H1 (cell line): ENCODE data around the gene LIFR. TPM values are rescaled to one million over a fixed set of nuclear protein-coding genes. Genes with fewer than 3 reads are reported as not detected.

Experiments
- CTCF ChIA-PET: fragments of 300-600 bp; sonication (Branson Sonifier 250); formaldehyde crosslinking; loops from one replicate; lab custom pipeline; 2021; ENCODE audit not compliant: partially characterized antibody; lab: Charles Lee
- POLR2A ChIA-PET: fragments of 300-600 bp; sonication (Branson Sonifier 250); formaldehyde crosslinking; loops from one replicate; lab custom pipeline; 2021; ENCODE audit warnings: inconsistent platforms; ENCODE audit not compliant: partially characterized antibody; lab: Charles Lee
- DNase-seq, 2 experiments: peaks; one replicate each; pipeline versions ENCODE4 v3.0.0 to v3.0.0-alpha.2; 2010 to 2022; ENCODE audit warnings: low spot score in 2 of 2, low read depth in 1 of 2, mixed read lengths in 1 of 2
- FAIRE-seq: peaks from 2 replicates; lab custom pipeline; 2011; peaks lifted over from hg19 to GRCh38; lab: Jason Lieb, UNC
- H2AFZ ChIP-seq: 2 replicates; pipeline ENCODE4 v1.8.1; 2012; ENCODE audit warnings: low read length, inconsistent platforms
- H2AK5ac ChIP-seq: 2 replicates; pipeline ENCODE4 v1.6.1; 2013; ENCODE audit warnings: low read depth, low read length
- H2BK120ac ChIP-seq: replicated peaks from 2 replicates; pipeline ENCODE3; 2013; ENCODE audit warnings: low read depth, low read length, inconsistent platforms
- H2BK12ac ChIP-seq: 2 replicates; pipeline ENCODE4 v1.6.1; 2013; ENCODE audit warnings: low read depth, low read length
- H2BK15ac ChIP-seq: 2 replicates; pipeline ENCODE4 v1.6.1; 2013; ENCODE audit warnings: low read length
- H2BK20ac ChIP-seq: 2 replicates; pipeline ENCODE4 v1.6.1; 2013; ENCODE audit warnings: low read length
- H2BK5ac ChIP-seq: 2 replicates; pipeline ENCODE4 v1.6.1; 2013; ENCODE audit warnings: low read depth, low read length
- H3K14ac ChIP-seq: 2 replicates; pipeline ENCODE4 v1.6.1; 2013; ENCODE audit warnings: inconsistent platforms; ENCODE audit not compliant: insufficient read length
- H3K18ac ChIP-seq: 2 replicates; pipeline ENCODE4 v1.6.1; 2013; ENCODE audit warnings: low read length; ENCODE audit errors: extremely low read depth
- H3K23ac ChIP-seq: 2 replicates; pipeline ENCODE4 v1.6.1; 2013; ENCODE audit warnings: inconsistent platforms; ENCODE audit not compliant: insufficient read length
- H3K23me2 ChIP-seq: 2 replicates; pipeline ENCODE4 v1.6.1; 2013; ENCODE audit warnings: low read depth, low read length
- H3K27ac ChIP-seq: 2 replicates; pipeline ENCODE4 v1.6.1; 2011; ENCODE audit warnings: low read depth, low read length, inconsistent platforms
- H3K27me3 ChIP-seq, 4 experiments: replicated peaks in 1 of 4; 1 replicate in 1 of 4; 2 replicates in 3 of 4; pipeline versions ENCODE4 v1.6.1 to v1.8.1; 2011 to 2013; ENCODE audit warnings: low read length in 3 of 4, mild to moderate bottlenecking in 3 of 4, inconsistent platforms in 2 of 4, mixed read lengths in 2 of 4, moderate library complexity in 1 of 4; ENCODE audit not compliant: control insufficient read depth in 3 of 4, insufficient read depth in 3 of 4; ENCODE audit errors: extremely low read depth in 1 of 4
- H3K36me3 ChIP-seq, 4 experiments: 2 replicates each; pipeline versions ENCODE4 v1.6.1 to v1.8.1; 2011 to 2013; ENCODE audit warnings: mild to moderate bottlenecking in 4 of 4, low read length in 3 of 4, moderate library complexity in 2 of 4, control low read depth in 1 of 4, inconsistent platforms in 1 of 4; ENCODE audit not compliant: insufficient read depth in 4 of 4, control insufficient read depth in 2 of 4
- H3K4ac ChIP-seq: replicated peaks from 2 replicates; pipeline ENCODE3; 2013; ENCODE audit warnings: low read length, low read depth, mixed read lengths, inconsistent platforms; ENCODE audit not compliant: insufficient read length
- H3K4me1 ChIP-seq, 4 experiments: replicated peaks in 1 of 4; 1 replicate in 1 of 4; 2 replicates in 3 of 4; pipeline versions ENCODE4 v1.6.1 to v1.8.1; 2011 to 2013; ENCODE audit warnings: low read length in 3 of 4, inconsistent platforms in 2 of 4, mixed read lengths in 1 of 4; ENCODE audit not compliant: insufficient read depth in 4 of 4, control insufficient read depth in 3 of 4
- H3K4me2 ChIP-seq, 2 experiments: 2 replicates each; pipeline versions ENCODE4 v1.6.1 to v1.8.1; 2011 to 2013; ENCODE audit warnings: low read depth in 2 of 2, low read length in 2 of 2, control low read depth in 1 of 2, inconsistent platforms in 1 of 2, mild to moderate bottlenecking in 1 of 2; ENCODE audit not compliant: insufficient read depth in 1 of 2
- H3K4me3 ChIP-seq, 4 experiments: fragments of 200-600, 300-600 bp in 1 of 4; sonication (generic), shearing (Covaris generic), sonication (Bioruptor Twin) in 1 of 4; 2 replicates each; pipeline versions ENCODE4 v1.5.1 to v1.8.1; 2011 to 2016; ENCODE audit warnings: low read length in 4 of 4, low read depth in 3 of 4, control low read depth in 2 of 4, inconsistent platforms in 2 of 4, mild to moderate bottlenecking in 2 of 4, mixed read lengths in 1 of 4, moderate library complexity in 1 of 4; ENCODE audit not compliant: insufficient read depth in 2 of 4; ENCODE audit errors: extremely low read depth in 1 of 4
- H3K56ac ChIP-seq: replicated peaks from 2 replicates; pipeline ENCODE3; 2013; ENCODE audit warnings: low read depth, mild to moderate bottlenecking, mixed read lengths, low read length, inconsistent platforms; ENCODE audit not compliant: insufficient read length
- H3K79me1 ChIP-seq: 2 replicates; pipeline ENCODE4 v1.6.1; 2013; ENCODE audit warnings: low read depth, low read length, control low read depth
- H3K79me2 ChIP-seq, 2 experiments: 2 replicates each; pipeline versions ENCODE4 v1.6.1 to v1.8.1; 2012 to 2013; ENCODE audit warnings: low read length in 2 of 2, mild to moderate bottlenecking in 2 of 2, inconsistent platforms in 1 of 2; ENCODE audit not compliant: insufficient read depth in 2 of 2, control insufficient read depth in 1 of 2
- H3K9ac ChIP-seq, 4 experiments: replicated peaks in 1 of 4; 1 replicate in 1 of 4; 2 replicates in 3 of 4; pipeline versions ENCODE4 v1.6.1 to v1.8.1; 2011 to 2013; ENCODE audit warnings: low read depth in 3 of 4, low read length in 3 of 4, control low read depth in 2 of 4, mild to moderate bottlenecking in 2 of 4, moderate library complexity in 2 of 4, inconsistent platforms in 1 of 4; ENCODE audit errors: extremely low read depth in 1 of 4
- H3K9me3 ChIP-seq, 2 experiments: 2 replicates each; pipeline versions ENCODE4 v1.6.1 to v1.8.1; 2012 to 2013; ENCODE audit warnings: mild to moderate bottlenecking in 2 of 2, moderate library complexity in 2 of 2, control low read depth in 1 of 2, inconsistent platforms in 1 of 2, low read depth in 1 of 2, low read length in 1 of 2, mixed read lengths in 1 of 2; ENCODE audit not compliant: insufficient read depth in 2 of 2
- H4K20me1 ChIP-seq, 2 experiments: replicated peaks in 1 of 2; 2 replicates each; pipeline versions ENCODE3 to v1.8.1; 2011 to 2013; ENCODE audit warnings: inconsistent platforms in 2 of 2, low read length in 2 of 2, mild to moderate bottlenecking in 1 of 2; ENCODE audit not compliant: insufficient read depth in 2 of 2, control insufficient read depth in 1 of 2
- H4K5ac ChIP-seq: 2 replicates; pipeline ENCODE4 v1.6.1; 2013; ENCODE audit warnings: low read length, low read depth, mixed read lengths, inconsistent platforms; ENCODE audit not compliant: insufficient read length
- H4K8ac ChIP-seq: 2 replicates; pipeline ENCODE4 v1.8.0; 2013; ENCODE audit warnings: mild to moderate bottlenecking, moderate library complexity, low read length, inconsistent platforms; ENCODE audit not compliant: insufficient read depth; ENCODE audit errors: extremely low read depth
- H4K91ac ChIP-seq: replicated peaks from 2 replicates; pipeline ENCODE3; 2013; ENCODE audit warnings: low read length, mixed read lengths, inconsistent platforms; ENCODE audit not compliant: insufficient read length
- BCL11A ChIP-seq, 2 experiments: IDR thresholded peaks; one replicate each; pipeline ENCODE4 v1.6.1; 2011; ENCODE audit warnings: low read depth in 2 of 2, low read length in 2 of 2, mild to moderate bottlenecking in 2 of 2
- BRCA1 ChIP-seq: IDR thresholded peaks from 2 replicates; pipeline ENCODE4 v1.6.1; 2012; ENCODE audit warnings: low read depth, low read length, improper control_type of control experiment
- CBX5 ChIP-seq: fragments of 300-800, 300-1000 bp; sonication (generic); IDR thresholded peaks from 2 replicates; pipeline ENCODE4 v1.7.1; 2016; ENCODE audit warnings: antibody characterized with exemption, low read length, low read depth
- CHD2 ChIP-seq: IDR thresholded peaks from 2 replicates; pipeline ENCODE4 v1.6.1; 2012; ENCODE audit warnings: low read length, improper control_type of control experiment
- CTBP2 ChIP-seq: IDR thresholded peaks from 2 replicates; pipeline ENCODE4 v1.7.0; 2011; ENCODE audit warnings: borderline replicate concordance, mild to moderate bottlenecking, moderate library complexity, mixed read lengths, low read length; ENCODE audit not compliant: insufficient read depth, insufficient read length
- POLR2A ChIP-seq, 2 experiments: IDR thresholded peaks; 1 replicate in 1 of 2; 2 replicates in 1 of 2; pipeline ENCODE4 v1.6.1; 2011; ENCODE audit warnings: low read depth in 2 of 2, low read length in 2 of 2, mild to moderate bottlenecking in 2 of 2; ENCODE audit errors: control extremely low read depth in 1 of 2
- POLR2AphosphoS5 ChIP-seq: IDR thresholded peaks from 2 replicates; pipeline ENCODE4 v1.6.1; 2011; ENCODE audit warnings: low read depth, low read length
- POU5F1 ChIP-seq: IDR thresholded peaks from 2 replicates; pipeline ENCODE4 v1.6.1; 2011; ENCODE audit warnings: low read depth, mild to moderate bottlenecking, low read length, moderate library complexity
- SP4 ChIP-seq: IDR thresholded peaks from 2 replicates; pipeline ENCODE4 v1.6.1; 2012; ENCODE audit warnings: low read length, inconsistent platforms
- TAF1 ChIP-seq: IDR thresholded peaks from 2 replicates; pipeline ENCODE4 v1.6.1; 2011; ENCODE audit warnings: mild to moderate bottlenecking, low read depth, low read length
- TBP ChIP-seq: IDR thresholded peaks from 2 replicates; pipeline ENCODE4 v1.6.1; 2011; ENCODE audit warnings: low read depth, low read length, improper control_type of control experiment
- TCF12 ChIP-seq: IDR thresholded peaks from 2 replicates; pipeline ENCODE4 v1.6.1; 2011; ENCODE audit warnings: low read depth, mild to moderate bottlenecking, low read length
- ZNF274 ChIP-seq: IDR thresholded peaks from 2 replicates; pipeline ENCODE4 v1.7.0; 2012; ENCODE audit warnings: low read length, borderline replicate concordance; ENCODE audit errors: extremely low read depth
- WGBS, 2 experiments: shearing (Covaris generic) in 1 of 2; methylation state at CpG; one replicate each; pipeline versions ENCODE4 v1.1.6 to v1.1.7; 2013 to 2015; ENCODE audit warnings: low lambda C conversion rate in 2 of 2, mixed read lengths in 2 of 2, inconsistent platforms in 1 of 2, low coverage in 1 of 2, missing lambda C conversion rate in 1 of 2; ENCODE audit not compliant: insufficient replicate concordance in 2 of 2, insufficient coverage in 1 of 2, insufficient read length in 1 of 2; ENCODE audit errors: extremely low coverage in 1 of 2, missing lambda C conversion rate in 1 of 2; 5-methylcytosine and 5-hydroxymethylcytosine counted together
- polyA plus RNA-seq, 7 experiments: library from polyadenylated mRNA; depleted of rRNA in 3 of 7; stranded (reverse) in 5 of 7; unstranded in 2 of 7; fragments of >200 nt in 5 of 7; fragments of 200-250 nt in 2 of 7; gene quantifications; 1 replicate in 5 of 7; 2 replicates in 1 of 7; 4 replicates in 1 of 7; pipeline versions ENCODE4 v1.2.1 to v1.2.3, GENCODE V29; 2011 to 2013; ENCODE audit warnings: missing spikeins in 2 of 7, mixed read lengths in 2 of 7
- total RNA-seq: library from RNA; stranded (reverse); fragmentation: NEBNext Ultra II Directional; extraction: Animal tissue kit (Norgen Biotek cat#: 25700); gene quantifications from 2 replicates; pipeline ENCODE4 v1.2.1, GENCODE V29; 2021

Gene LIFR
- total and polyA plus RNA-seq, 2 of the 8 experiments (the other 6 are each of a cell fraction or from before 2014, with no cell fraction given) = 2.0 to 18.9 TPM

GRCh38 chr5:38576442-38576841, 20.0 kb upstream of the LIFR start:
- Histone ChIP-seq H3K4me2 (no peak overlapping the region), H3K4me3 (no peak overlapping the region), H3K4me1 (no peaks in the 10 kb centered on the region), H2AK5ac (no peak overlapping the region), H3K9ac (no peak overlapping the region), H3K36me3 (no peaks in the 10 kb centered on the region), H2BK15ac (no peak overlapping the region), H3K79me2 (no peaks in the 10 kb centered on the region), H4K8ac (no peak overlapping the region), H3K18ac (no peak overlapping the region), H3K9me3 (no peaks in the 10 kb centered on the region), H2BK120ac (no peak overlapping the region), H3K23ac (no peak overlapping the region), H2BK12ac (no peak overlapping the region), H2BK20ac (no peak overlapping the region), H3K27ac (no peak overlapping the region), H2AFZ (no peak overlapping the region), H3K56ac (no peak overlapping the region), H3K4ac (no peak overlapping the region), H2BK5ac (no peak overlapping the region), H4K5ac (no peak overlapping the region), H4K20me1 (no peaks in the 10 kb centered on the region), H3K14ac (no peak overlapping the region), H3K79me1 (no peaks in the 10 kb centered on the region), H3K27me3 (no peaks in the 10 kb centered on the region), H4K91ac (no peak overlapping the region), H3K23me2 (no peaks in the 10 kb centered on the region)
- 86% methylated on average over 7 of the region's 7 CpGs; no CpG with 5 or more reads in 1 of the 2 experiments for WGBS, 2 experiments
- ChIA-PET CTCF (no interaction called here), POLR2A (no interaction called here)
- no peak for FAIRE-seq
- TF ChIP-seq CBX5 (no peak), TBP (no peak), BRCA1 (no peak), CHD2 (no peak), POLR2AphosphoS5 (no peak), SP4 (no peak), CTBP2 (no peak), POU5F1 (no peak), BCL11A (IDR thresholded peaks at IDR 0.05; ENCODE audit: low read depth in 2 of 2, low read length in 2 of 2) (no peak), TAF1 (no peak), TCF12 (no peak), POLR2A (IDR thresholded peaks at IDR 0.05; ENCODE audit: control extremely low read depth in 1 of 2, low read depth in 2 of 2, low read length in 2 of 2) (no peak), ZNF274 (no peak)
- DNase-seq = no peak
